ENCODE data around the gene LUC7L2. TPM values are rescaled to one million over a fixed set of nuclear protein-coding genes. Genes with fewer than 3 reads are reported as not detected.

LUC7L2 gene
- total and polyA plus RNA-seq, 2 of the 8 experiments (the other 6 are each of a cell fraction or from before 2014, with no cell fraction given), result 22.9 to 67.8 TPM

DNA sequence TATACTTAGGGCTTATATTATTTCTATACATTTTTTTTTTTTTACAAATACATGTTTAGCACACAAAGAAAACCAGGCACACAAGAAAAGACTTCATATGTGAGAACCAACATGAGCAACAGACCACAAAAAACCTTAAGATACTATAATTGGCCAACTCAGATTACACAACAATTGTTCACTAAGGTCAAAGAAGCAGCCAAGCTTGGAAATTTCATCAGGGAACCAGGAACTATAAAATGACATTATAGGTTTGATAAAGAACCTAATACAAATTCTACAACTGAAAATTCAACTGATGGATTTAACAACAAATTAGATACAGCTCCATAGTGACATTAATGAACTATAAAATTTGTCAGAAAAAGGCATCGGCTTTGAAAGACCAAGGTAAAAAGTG, 4.4 kb upstream of the LUC7L2 start (continued):
- TF ChIP-seq, protein P1, sequence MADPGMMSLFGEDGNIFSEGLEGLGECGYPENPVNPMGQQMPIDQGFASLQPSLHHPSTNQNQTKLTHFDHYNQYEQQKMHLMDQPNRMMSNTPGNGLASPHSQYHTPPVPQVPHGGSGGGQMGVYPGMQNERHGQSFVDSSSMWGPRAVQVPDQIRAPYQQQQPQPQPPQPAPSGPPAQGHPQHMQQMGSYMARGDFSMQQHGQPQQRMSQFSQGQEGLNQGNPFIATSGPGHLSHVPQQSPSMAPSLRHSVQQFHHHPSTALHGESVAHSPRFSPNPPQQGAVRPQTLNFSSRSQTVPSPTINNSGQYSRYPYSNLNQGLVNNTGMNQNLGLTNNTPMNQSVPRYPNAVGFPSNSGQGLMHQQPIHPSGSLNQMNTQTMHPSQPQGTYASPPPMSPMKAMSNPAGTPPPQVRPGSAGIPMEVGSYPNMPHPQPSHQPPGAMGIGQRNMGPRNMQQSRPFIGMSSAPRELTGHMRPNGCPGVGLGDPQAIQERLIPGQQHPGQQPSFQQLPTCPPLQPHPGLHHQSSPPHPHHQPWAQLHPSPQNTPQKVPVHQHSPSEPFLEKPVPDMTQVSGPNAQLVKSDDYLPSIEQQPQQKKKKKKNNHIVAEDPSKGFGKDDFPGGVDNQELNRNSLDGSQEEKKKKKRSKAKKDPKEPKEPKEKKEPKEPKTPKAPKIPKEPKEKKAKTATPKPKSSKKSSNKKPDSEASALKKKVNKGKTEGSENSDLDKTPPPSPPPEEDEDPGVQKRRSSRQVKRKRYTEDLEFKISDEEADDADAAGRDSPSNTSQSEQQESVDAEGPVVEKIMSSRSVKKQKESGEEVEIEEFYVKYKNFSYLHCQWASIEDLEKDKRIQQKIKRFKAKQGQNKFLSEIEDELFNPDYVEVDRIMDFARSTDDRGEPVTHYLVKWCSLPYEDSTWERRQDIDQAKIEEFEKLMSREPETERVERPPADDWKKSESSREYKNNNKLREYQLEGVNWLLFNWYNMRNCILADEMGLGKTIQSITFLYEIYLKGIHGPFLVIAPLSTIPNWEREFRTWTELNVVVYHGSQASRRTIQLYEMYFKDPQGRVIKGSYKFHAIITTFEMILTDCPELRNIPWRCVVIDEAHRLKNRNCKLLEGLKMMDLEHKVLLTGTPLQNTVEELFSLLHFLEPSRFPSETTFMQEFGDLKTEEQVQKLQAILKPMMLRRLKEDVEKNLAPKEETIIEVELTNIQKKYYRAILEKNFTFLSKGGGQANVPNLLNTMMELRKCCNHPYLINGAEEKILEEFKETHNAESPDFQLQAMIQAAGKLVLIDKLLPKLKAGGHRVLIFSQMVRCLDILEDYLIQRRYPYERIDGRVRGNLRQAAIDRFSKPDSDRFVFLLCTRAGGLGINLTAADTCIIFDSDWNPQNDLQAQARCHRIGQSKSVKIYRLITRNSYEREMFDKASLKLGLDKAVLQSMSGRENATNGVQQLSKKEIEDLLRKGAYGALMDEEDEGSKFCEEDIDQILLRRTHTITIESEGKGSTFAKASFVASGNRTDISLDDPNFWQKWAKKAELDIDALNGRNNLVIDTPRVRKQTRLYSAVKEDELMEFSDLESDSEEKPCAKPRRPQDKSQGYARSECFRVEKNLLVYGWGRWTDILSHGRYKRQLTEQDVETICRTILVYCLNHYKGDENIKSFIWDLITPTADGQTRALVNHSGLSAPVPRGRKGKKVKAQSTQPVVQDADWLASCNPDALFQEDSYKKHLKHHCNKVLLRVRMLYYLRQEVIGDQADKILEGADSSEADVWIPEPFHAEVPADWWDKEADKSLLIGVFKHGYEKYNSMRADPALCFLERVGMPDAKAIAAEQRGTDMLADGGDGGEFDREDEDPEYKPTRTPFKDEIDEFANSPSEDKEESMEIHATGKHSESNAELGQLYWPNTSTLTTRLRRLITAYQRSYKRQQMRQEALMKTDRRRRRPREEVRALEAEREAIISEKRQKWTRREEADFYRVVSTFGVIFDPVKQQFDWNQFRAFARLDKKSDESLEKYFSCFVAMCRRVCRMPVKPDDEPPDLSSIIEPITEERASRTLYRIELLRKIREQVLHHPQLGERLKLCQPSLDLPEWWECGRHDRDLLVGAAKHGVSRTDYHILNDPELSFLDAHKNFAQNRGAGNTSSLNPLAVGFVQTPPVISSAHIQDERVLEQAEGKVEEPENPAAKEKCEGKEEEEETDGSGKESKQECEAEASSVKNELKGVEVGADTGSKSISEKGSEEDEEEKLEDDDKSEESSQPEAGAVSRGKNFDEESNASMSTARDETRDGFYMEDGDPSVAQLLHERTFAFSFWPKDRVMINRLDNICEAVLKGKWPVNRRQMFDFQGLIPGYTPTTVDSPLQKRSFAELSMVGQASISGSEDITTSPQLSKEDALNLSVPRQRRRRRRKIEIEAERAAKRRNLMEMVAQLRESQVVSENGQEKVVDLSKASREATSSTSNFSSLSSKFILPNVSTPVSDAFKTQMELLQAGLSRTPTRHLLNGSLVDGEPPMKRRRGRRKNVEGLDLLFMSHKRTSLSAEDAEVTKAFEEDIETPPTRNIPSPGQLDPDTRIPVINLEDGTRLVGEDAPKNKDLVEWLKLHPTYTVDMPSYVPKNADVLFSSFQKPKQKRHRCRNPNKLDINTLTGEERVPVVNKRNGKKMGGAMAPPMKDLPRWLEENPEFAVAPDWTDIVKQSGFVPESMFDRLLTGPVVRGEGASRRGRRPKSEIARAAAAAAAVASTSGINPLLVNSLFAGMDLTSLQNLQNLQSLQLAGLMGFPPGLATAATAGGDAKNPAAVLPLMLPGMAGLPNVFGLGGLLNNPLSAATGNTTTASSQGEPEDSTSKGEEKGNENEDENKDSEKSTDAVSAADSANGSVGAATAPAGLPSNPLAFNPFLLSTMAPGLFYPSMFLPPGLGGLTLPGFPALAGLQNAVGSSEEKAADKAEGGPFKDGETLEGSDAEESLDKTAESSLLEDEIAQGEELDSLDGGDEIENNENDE (IDR thresholded peaks at IDR 0.05; ENCODE audit: insufficient replicate concordance, low read length), result no peak
- no peak for TF ChIP-seq NANOG (IDR thresholded peaks at IDR 0.05; ENCODE audit: insufficient read depth, low read depth, low read length, poor library complexity, severe bottlenecking)
- TF ChIP-seq, protein P2, sequence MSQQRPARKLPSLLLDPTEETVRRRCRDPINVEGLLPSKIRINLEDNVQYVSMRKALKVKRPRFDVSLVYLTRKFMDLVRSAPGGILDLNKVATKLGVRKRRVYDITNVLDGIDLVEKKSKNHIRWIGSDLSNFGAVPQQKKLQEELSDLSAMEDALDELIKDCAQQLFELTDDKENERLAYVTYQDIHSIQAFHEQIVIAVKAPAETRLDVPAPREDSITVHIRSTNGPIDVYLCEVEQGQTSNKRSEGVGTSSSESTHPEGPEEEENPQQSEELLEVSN (IDR thresholded peaks at IDR 0.05), result no peak

Measured in H1 (cell line).